Mesendoderm (in vitro differentiated cells): ENCODE data around the gene PDK1.

Source experiments
- DNase-seq: peaks from one replicate; pipeline ENCODE4 v3.0.0; 2013
- H2AK5ac ChIP-seq: 2 replicates; pipeline ENCODE4 v1.6.1; 2013; ENCODE audit warnings: low read length, inconsistent platforms
- H2BK120ac ChIP-seq: 2 replicates; pipeline ENCODE4 v1.6.1; 2013; ENCODE audit warnings: low read depth, mild to moderate bottlenecking, low read length, moderate library complexity, mixed read lengths
- H2BK15ac ChIP-seq: replicated peaks from 2 replicates; pipeline ENCODE4 v1.6.1; 2013; ENCODE audit warnings: low read depth, mild to moderate bottlenecking, moderate library complexity
- H2BK5ac ChIP-seq: 2 replicates; pipeline ENCODE4 v1.6.1; 2013; ENCODE audit warnings: low read length, inconsistent platforms
- H3K18ac ChIP-seq: 2 replicates; pipeline ENCODE4 v1.6.1; 2013; ENCODE audit warnings: mild to moderate bottlenecking, low read length, mixed read lengths
- H3K23ac ChIP-seq: one replicate; pipeline ENCODE4 v1.6.1; 2013; ENCODE audit warnings: low read length
- H3K27ac ChIP-seq: 2 replicates; pipeline ENCODE4 v1.5.1; 2013; ENCODE audit warnings: low read depth, mild to moderate bottlenecking, inconsistent platforms, low read length, moderate library complexity
- H3K27me3 ChIP-seq: 2 replicates; pipeline ENCODE4 v1.6.1; 2013; ENCODE audit warnings: low read length, control low read depth, mild to moderate bottlenecking, inconsistent platforms; ENCODE audit not compliant: insufficient read depth, poor library complexity
- H3K36me3 ChIP-seq: 2 replicates; pipeline ENCODE4 v1.6.1; 2013; ENCODE audit warnings: low read length, inconsistent platforms; ENCODE audit not compliant: control insufficient read depth, insufficient read depth
- H3K4ac ChIP-seq: one replicate; pipeline ENCODE4 v1.6.1; 2013; ENCODE audit warnings: low read depth, mild to moderate bottlenecking, low read length, moderate library complexity
- H3K4me1 ChIP-seq: 2 replicates; pipeline ENCODE4 v1.6.1; 2013; ENCODE audit warnings: low read depth, low read length, inconsistent platforms; ENCODE audit not compliant: control insufficient read depth
- H3K4me2 ChIP-seq: 2 replicates; pipeline ENCODE4 v1.6.1; 2013; ENCODE audit warnings: low read length
- H3K4me3 ChIP-seq: 2 replicates; pipeline ENCODE4 v1.5.1; 2013; ENCODE audit warnings: mild to moderate bottlenecking, low read length
- H3K56ac ChIP-seq: one replicate; pipeline ENCODE4 v1.6.1; 2013; ENCODE audit warnings: low read length
- H3K79me1 ChIP-seq: 2 replicates; pipeline ENCODE4 v1.6.1; 2013; ENCODE audit warnings: low read length, inconsistent platforms
- H3K79me2 ChIP-seq: 2 replicates; pipeline ENCODE4 v1.6.1; 2013; ENCODE audit warnings: mild to moderate bottlenecking, low read length; ENCODE audit not compliant: control insufficient read depth, insufficient read depth
- H3K9ac ChIP-seq: 2 replicates; pipeline ENCODE4 v1.6.1; 2013; ENCODE audit warnings: low read length, inconsistent platforms
- H4K5ac ChIP-seq: one replicate; pipeline ENCODE4 v1.6.1; 2013; ENCODE audit warnings: low read length
- H4K8ac ChIP-seq: one replicate; pipeline ENCODE4 v1.6.1; 2013; ENCODE audit warnings: low read depth, mild to moderate bottlenecking, control low read depth, low read length, moderate library complexity
- WGBS: extraction: QIAGEN DNeasy Blood & Tissue Kit; methylation state at CpG from one replicate; pipeline ENCODE4 v1.1.7; 2013; ENCODE audit warnings: low lambda C conversion rate, missing lambda C conversion rate; ENCODE audit not compliant: insufficient coverage; ENCODE audit errors: extremely low coverage; 5-methylcytosine and 5-hydroxymethylcytosine counted together

The PDK1 gene

DNA sequence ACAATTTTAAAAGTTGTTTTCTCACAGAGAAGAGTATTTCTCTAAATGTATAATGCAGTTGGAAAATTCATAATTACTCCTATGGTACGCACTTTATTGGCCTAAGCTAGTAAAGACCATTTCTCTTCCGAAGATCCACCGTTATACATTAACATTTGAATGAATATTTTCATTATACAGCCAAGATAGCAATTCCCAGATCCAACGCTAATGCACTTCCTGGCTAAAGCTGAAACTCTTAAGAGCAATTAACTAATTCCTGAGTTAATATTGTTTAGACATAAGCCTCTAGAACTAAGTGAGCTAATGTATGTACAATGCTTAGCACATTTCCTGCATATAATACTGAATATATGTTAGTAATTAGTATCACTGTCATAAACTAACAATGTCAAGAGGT lies 56.2 kb downstream of the PDK1 start:
- no peaks in the 10 kb centered on the region for H3K36me3 ChIP-seq
- no peak overlapping the region for H4K8ac ChIP-seq
- H3K27me3 ChIP-seq: no peaks in the 10 kb centered on the region
- H3K4me1 ChIP-seq: no peaks in the 10 kb centered on the region
- no peaks in the 10 kb centered on the region for H3K79me2 ChIP-seq
- no peak overlapping the region for H4K5ac ChIP-seq
- H3K27ac ChIP-seq: no peak overlapping the region
- H2BK15ac ChIP-seq: no peak overlapping the region
- H3K4ac ChIP-seq: no peak overlapping the region
- no peak overlapping the region for H3K4me3 ChIP-seq
- H2BK5ac ChIP-seq: no peak overlapping the region
- no peak overlapping the region for H3K18ac ChIP-seq
- no peak overlapping the region for H3K9ac ChIP-seq
- H2BK120ac ChIP-seq: no peak overlapping the region
- no peaks in the 10 kb centered on the region for H3K79me1 ChIP-seq
- no peak overlapping the region for H3K56ac ChIP-seq
- no peak overlapping the region for H2AK5ac ChIP-seq
- DNase-seq: no peak
- no peak overlapping the region for H3K4me2 ChIP-seq
- H3K23ac ChIP-seq: no peak overlapping the region
- no CpG with 5 or more reads among the region's 4 CpGs for WGBS

DNA sequence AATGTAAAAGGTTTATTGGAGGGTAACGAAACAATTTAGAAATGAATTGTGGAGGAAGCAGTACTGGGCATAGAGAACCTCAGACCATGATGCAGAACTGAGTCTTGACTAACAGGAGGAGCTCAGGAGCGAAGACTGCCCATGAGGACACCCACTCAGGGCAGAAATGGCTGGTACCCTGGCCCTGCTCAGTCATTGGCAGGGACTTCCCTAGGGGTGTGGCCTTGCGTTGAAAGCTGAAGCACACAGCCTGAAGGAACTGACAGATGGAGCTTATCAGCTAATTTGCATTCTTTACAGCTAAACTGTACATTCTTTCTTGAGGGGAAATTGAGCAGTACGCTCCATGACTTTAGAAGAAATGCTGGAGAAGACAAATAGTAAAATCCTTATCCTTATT lies 57.1 kb downstream of the PDK1 start:
- H4K8ac ChIP-seq: no peak overlapping the region
- no peaks in the 10 kb centered on the region for H3K79me2 ChIP-seq
- H3K4me2 ChIP-seq: no peak overlapping the region
- no CpG with 5 or more reads among the region's 4 CpGs for WGBS
- H3K36me3 ChIP-seq: no peaks in the 10 kb centered on the region
- no peak overlapping the region for H2BK5ac ChIP-seq
- no peaks in the 10 kb centered on the region for H3K27me3 ChIP-seq
- no peak overlapping the region for H2BK15ac ChIP-seq
- no peak overlapping the region for H3K56ac ChIP-seq
- no peak overlapping the region for H3K9ac ChIP-seq
- no peaks in the 10 kb centered on the region for H3K79me1 ChIP-seq
- no peak overlapping the region for H3K18ac ChIP-seq
- H3K27ac ChIP-seq: no peak overlapping the region
- no peak overlapping the region for H3K4me3 ChIP-seq
- no peak overlapping the region for H4K5ac ChIP-seq
- H2BK120ac ChIP-seq: no peak overlapping the region
- no peak overlapping the region for H2AK5ac ChIP-seq
- peak; percentile 59 for DNase-seq
- no peak overlapping the region for H3K4ac ChIP-seq
- H3K4me1 ChIP-seq: no peaks in the 10 kb centered on the region
- H3K23ac ChIP-seq: no peak overlapping the region

DNA sequence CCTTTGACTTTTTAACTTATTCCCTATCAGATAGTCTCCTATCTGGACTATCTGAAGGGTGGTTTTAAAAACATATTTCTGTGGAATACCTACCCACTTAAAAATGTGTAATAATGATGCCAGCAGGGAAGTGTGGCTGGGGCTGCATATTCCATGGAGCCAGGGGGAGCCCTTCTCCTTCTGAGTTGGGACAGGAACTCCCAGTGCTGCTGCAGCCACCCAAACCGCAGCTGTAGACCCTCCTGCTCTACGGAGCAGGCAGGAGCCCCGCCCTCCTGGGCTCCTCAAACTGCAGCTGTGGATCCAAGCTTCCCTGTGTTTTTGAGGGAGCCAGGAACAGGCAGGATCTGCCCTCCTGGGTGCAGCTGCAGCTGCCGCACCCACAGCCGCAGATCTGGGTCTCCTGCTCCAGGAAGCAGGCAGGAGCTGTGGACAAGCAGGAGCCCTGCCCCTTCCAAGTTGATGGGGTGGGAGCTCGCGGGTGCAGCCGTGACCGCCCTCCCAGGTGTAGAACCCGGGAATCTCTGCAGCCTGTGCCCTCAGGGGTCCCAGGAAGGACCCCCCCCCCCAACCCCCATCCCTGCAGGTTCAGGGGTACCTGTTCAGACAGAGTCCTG lies 57.8 kb downstream of the PDK1 start:
- Histone ChIP-seq H3K27ac (no peak overlapping the region), H3K79me2 (no peaks in the 10 kb centered on the region), H3K4me1 (no peaks in the 10 kb centered on the region), H3K36me3 (no peaks in the 10 kb centered on the region), H4K8ac (no peak overlapping the region), H3K23ac (no peak overlapping the region), H2BK5ac (no peak overlapping the region), H3K18ac (no peak overlapping the region), H3K4ac (no peak overlapping the region), H3K9ac (no peak overlapping the region), H2BK120ac (no peak overlapping the region), H3K56ac (no peak overlapping the region), H3K79me1 (no peaks in the 10 kb centered on the region), H2AK5ac (no peak overlapping the region), H3K27me3 (no peaks in the 10 kb centered on the region), H4K5ac (no peak overlapping the region), H3K4me3 (no peak overlapping the region), H3K4me2 (no peak overlapping the region), H2BK15ac (no peak overlapping the region)
- WGBS: no CpG with 5 or more reads among the region's 10 CpGs
- DNase-seq: no peak

DNA sequence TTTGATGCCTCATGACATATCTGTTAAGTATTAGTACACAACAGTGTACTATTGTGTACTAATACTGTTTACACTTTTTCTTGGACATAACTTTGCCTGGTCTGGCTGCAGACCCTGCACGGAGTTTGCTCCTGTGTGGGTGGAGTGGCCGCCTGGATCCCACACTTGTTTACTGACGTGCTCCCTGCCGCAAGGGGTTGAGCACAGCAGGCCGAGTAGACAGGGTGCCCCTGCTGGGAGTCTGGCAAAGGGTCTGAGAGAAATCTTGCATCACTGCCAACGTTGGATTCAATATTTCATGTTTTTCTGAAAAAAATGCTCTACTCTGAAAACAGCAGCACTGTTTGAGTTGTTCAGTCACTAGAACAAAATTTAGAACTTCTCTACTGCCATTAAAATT lies 59.0 kb downstream of the PDK1 start:
- Histone ChIP-seq H3K4ac (no peak overlapping the region), H3K79me2 (no peaks in the 10 kb centered on the region), H2BK5ac (no peak overlapping the region), H2BK15ac (no peak overlapping the region), H3K4me2 (no peak overlapping the region), H3K4me3 (no peak overlapping the region), H3K9ac (no peak overlapping the region), H3K27ac (no peak overlapping the region), H4K8ac (no peak overlapping the region), H3K36me3 (no peaks in the 10 kb centered on the region), H2BK120ac (no peak overlapping the region), H3K23ac (no peak overlapping the region), H3K79me1 (no peaks in the 10 kb centered on the region), H3K27me3 (no peaks in the 10 kb centered on the region), H3K56ac (no peak overlapping the region), H3K18ac (no peak overlapping the region), H4K5ac (no peak overlapping the region), H2AK5ac (no peak overlapping the region), H3K4me1 (no peaks in the 10 kb centered on the region)
- DNase-seq: no peak
- no CpG with 5 or more reads among the region's 6 CpGs for WGBS

DNA sequence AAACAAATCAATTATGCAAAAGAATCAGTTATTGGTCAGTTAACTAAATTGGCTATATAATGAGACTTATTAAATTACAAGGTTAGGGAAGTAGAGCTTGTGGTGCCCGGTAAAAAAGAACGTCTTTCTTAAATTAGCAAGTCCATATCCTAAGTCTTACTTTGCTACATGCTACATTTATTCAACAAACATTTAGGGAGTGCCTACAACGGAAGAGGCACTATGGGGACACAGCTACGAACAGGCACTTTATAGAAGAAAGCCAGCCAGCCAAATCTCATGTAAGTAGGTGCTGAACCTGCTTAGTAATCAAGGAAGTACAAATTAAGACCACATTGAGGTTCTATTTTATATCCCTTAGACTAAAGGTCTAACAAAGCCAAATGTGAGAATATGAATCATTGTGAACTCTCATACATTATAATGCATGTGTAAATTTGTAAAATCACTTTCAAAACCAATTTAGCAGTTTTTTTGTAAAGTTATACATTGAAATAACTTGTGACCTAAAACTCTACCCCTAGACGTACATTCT lies 59.9 kb downstream of the PDK1 start:
- no peaks in the 10 kb centered on the region for H3K36me3 ChIP-seq
- H2BK120ac ChIP-seq: no peak overlapping the region
- no peaks in the 10 kb centered on the region for H3K27me3 ChIP-seq
- no peaks in the 10 kb centered on the region for H3K79me2 ChIP-seq
- no peak overlapping the region for H3K23ac ChIP-seq
- H2AK5ac ChIP-seq: no peak overlapping the region
- DNase-seq: no peak
- no peak overlapping the region for H3K56ac ChIP-seq
- H3K9ac ChIP-seq: no peak overlapping the region
- no peak overlapping the region for H4K8ac ChIP-seq
- no peaks in the 10 kb centered on the region for H3K4me1 ChIP-seq
- no peak overlapping the region for H3K27ac ChIP-seq
- H2BK15ac ChIP-seq: no peak overlapping the region
- WGBS: no CpG with 5 or more reads among the region's 5 CpGs
- no peak overlapping the region for H4K5ac ChIP-seq
- H3K4ac ChIP-seq: no peak overlapping the region
- no peak overlapping the region for H2BK5ac ChIP-seq
- no peak overlapping the region for H3K4me2 ChIP-seq
- H3K79me1 ChIP-seq: no peaks in the 10 kb centered on the region
- no peak overlapping the region for H3K4me3 ChIP-seq
- no peak overlapping the region for H3K18ac ChIP-seq

DNA sequence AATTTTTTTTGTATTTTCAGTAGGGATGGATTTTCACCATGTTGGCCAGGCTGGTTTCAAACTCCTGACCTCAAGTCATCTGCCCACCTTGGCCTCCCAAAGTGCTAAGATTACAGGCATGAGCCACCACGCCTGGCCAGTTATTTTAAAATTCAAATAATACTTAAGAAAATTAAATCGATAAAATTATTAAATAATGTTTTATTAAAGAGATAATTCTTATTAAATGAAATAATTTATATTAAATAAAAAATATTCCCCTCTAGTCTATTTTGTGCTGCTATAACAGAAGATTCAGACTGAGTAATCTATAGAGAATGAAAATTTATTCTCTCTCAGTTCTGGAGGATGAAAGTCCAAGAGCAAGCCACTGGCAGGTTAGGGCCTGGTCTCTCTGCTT lies 61.2 kb downstream of the PDK1 start:
- no peak overlapping the region for H2AK5ac ChIP-seq
- no peak overlapping the region for H3K9ac ChIP-seq
- no peak for DNase-seq
- no peaks in the 10 kb centered on the region for H3K36me3 ChIP-seq
- H2BK5ac ChIP-seq: no peak overlapping the region
- no peak overlapping the region for H4K8ac ChIP-seq
- H3K18ac ChIP-seq: no peak overlapping the region
- no peak overlapping the region for H3K4ac ChIP-seq
- H3K4me1 ChIP-seq: no peaks in the 10 kb centered on the region
- H3K23ac ChIP-seq: no peak overlapping the region
- H3K79me2 ChIP-seq: no peaks in the 10 kb centered on the region
- no peak overlapping the region for H3K56ac ChIP-seq
- no peak overlapping the region for H2BK15ac ChIP-seq
- no peak overlapping the region for H2BK120ac ChIP-seq
- no peak overlapping the region for H4K5ac ChIP-seq
- no CpG with 5 or more reads among the region's 2 CpGs for WGBS
- H3K27me3 ChIP-seq: no peaks in the 10 kb centered on the region
- no peaks in the 10 kb centered on the region for H3K79me1 ChIP-seq
- no peak overlapping the region for H3K4me3 ChIP-seq
- no peak overlapping the region for H3K27ac ChIP-seq
- no peak overlapping the region for H3K4me2 ChIP-seq
